ENCODE data around the gene SLC35A4.

The SLC35A4 gene

GRCh38 chr5:140611020-140611521 is 46.4 kb downstream of the SLC35A4 start:
- no peak for TF ChIP-seq CTCF (IDR thresholded peaks at IDR 0.05; ENCODE audit: low read depth, low read length)

More at GRCh38 chr5:140611020-140611521, 46.4 kb downstream of the SLC35A4 start:
- H3K4me3 ChIP-seq (ENCODE audit: low read depth, low read length) = no peak overlapping the region

Measured in WI38 (cell line).